ENCODE measurements around the gene JAK1. TPM values are rescaled to one million over a fixed set of nuclear protein-coding genes. Genes with fewer than 3 reads are reported as not detected.
A peak's percentile ranks its signal among the peaks of the same experiment; 100 is the strongest.

The JAK1 gene
- total and polyA plus RNA-seq, 8 donors = 15.5 to 89.8 (median 50.7) TPM

GRCh38 chr1:64909031-64909430 lies 57.3 kb downstream of the JAK1 start:
- WGBS, 2 donors = 84 to 90% methylated on average over 7 of the region's 7 CpGs
- no peak for FAIRE-seq
- H3K27me3 ChIP-seq = no peaks in the 10 kb centered on the region
- no peak for DNase-seq
- no peak for TF ChIP-seq CTCF (IDR thresholded peaks at IDR 0.05)
- ATAC-seq = no peak
- intact Hi-C loops (cut with DNase I) = no loop called here
- H3K4me3 ChIP-seq = no peak overlapping the region
- no peaks in the 10 kb centered on the region for H3K9me3 ChIP-seq
- H3K36me3 ChIP-seq = no peaks in the 10 kb centered on the region
- peaks cover 17 to 36% (median 28%) of the 10 kb centered on the region in 3 donors for H3K4me1 ChIP-seq
- no peak overlapping the region for H3K27ac ChIP-seq

GRCh38 chr1:64908575-64908974 lies 57.8 kb downstream of the JAK1 start:
- no peak for ATAC-seq
- intact Hi-C loops (cut with DNase I) = no loop called here
- WGBS, 2 donors = 89 to 100% methylated on average over 1 of the region's 1 CpG

GRCh38 chr1:64906447-64906846 lies 59.9 kb downstream of the JAK1 start:
- intact Hi-C loops (cut with DNase I) = no loop called here
- WGBS, 2 donors = 81 to 90% methylated on average over 3 of the region's 3 CpGs
- no peak overlapping the region for H3K4me3 ChIP-seq
- ATAC-seq = peak; percentile 49 to 60 (median 55)
- H3K27me3 ChIP-seq = no peaks in the 10 kb centered on the region
- no peak overlapping the region for H3K27ac ChIP-seq
- no peak for TF ChIP-seq CTCF (IDR thresholded peaks at IDR 0.05)
- no peaks in the 10 kb centered on the region for H3K36me3 ChIP-seq
- peaks cover 6 to 25% (median 21%) of the 10 kb centered on the region in 3 donors for H3K4me1 ChIP-seq
- H3K9me3 ChIP-seq = no peaks in the 10 kb centered on the region
- FAIRE-seq = no peak
- DNase-seq = no peak

More at GRCh38 chr1:64908575-64908974, 57.8 kb downstream of the JAK1 start:
- Histone ChIP-seq H3K9me3 (no peaks in the 10 kb centered on the region), H3K36me3 (no peaks in the 10 kb centered on the region), H3K27me3 (no peaks in the 10 kb centered on the region), H3K27ac (no peak overlapping the region), H3K4me1 (peaks cover 16 to 37% (median 28%) of the 10 kb centered on the region in 3 donors), H3K4me3 (no peak overlapping the region)
- DNase-seq (no peak), FAIRE-seq (no peak)
- no peak for TF ChIP-seq CTCF (IDR thresholded peaks at IDR 0.05)

GRCh38 chr1:64903593-64903992 lies 62.8 kb downstream of the JAK1 start:
- H3K4me1 ChIP-seq = peaks cover 16 to 29% (median 24%) of the 10 kb centered on the region in 3 donors
- no peaks in the 10 kb centered on the region for H3K9me3 ChIP-seq
- WGBS, 2 donors = 17 to 33% methylated on average over 1 of the region's 1 CpG
- intact Hi-C loops (cut with DNase I) = no loop called here
- H3K4me3 ChIP-seq = no peak overlapping the region
- no peak for TF ChIP-seq CTCF (IDR thresholded peaks at IDR 0.05)
- FAIRE-seq = no peak
- DNase-seq = no peak
- no peak for ATAC-seq
- H3K27me3 ChIP-seq = no peaks in the 10 kb centered on the region
- no peaks in the 10 kb centered on the region for H3K36me3 ChIP-seq
- no peak overlapping the region for H3K27ac ChIP-seq

GRCh38 chr1:64901663-64902062 lies 64.7 kb downstream of the JAK1 start:
- no peak for DNase-seq
- intact Hi-C loops (cut with DNase I) = no loop called here
- Histone ChIP-seq H3K4me3 (no peak overlapping the region), H3K27me3 (no peaks in the 10 kb centered on the region), H3K36me3 (no peaks in the 10 kb centered on the region), H3K4me1 (peaks cover 19 to 36% (median 21%) of the 10 kb centered on the region in 3 donors), H3K9me3 (no peaks in the 10 kb centered on the region), H3K27ac (no peak overlapping the region)
- 80 to 87% methylated on average over 2 of the region's 2 CpGs for WGBS, 2 donors
- FAIRE-seq = no peak
- no peak for TF ChIP-seq CTCF (IDR thresholded peaks at IDR 0.05)
- no peak for ATAC-seq

Measured in pancreas (tissue), 10 donors.